HCT116 (cell line): ENCODE data around the gene PUSL1. TPM values are rescaled to one million over a fixed set of nuclear protein-coding genes. Genes with fewer than 3 reads are reported as not detected.

Source experiments
- ATAC-seq: fragments of 200-7000 bp; cut with Tn5 transposase; 2 replicates; pipeline ENCODE4 v1.9.1; 2020; ENCODE audit warnings: mild to moderate bottlenecking, moderate library complexity
- BruUV-seq: library from RNA; stranded (reverse); fragments of 400-500 nt; replicated peaks from 2 replicates; lab custom pipeline; 2021; lab: Mats Ljungman, UMichigan
- CTCF ChIA-PET: fragments of 300-600 bp; sonication (Branson Sonifier 250); formaldehyde crosslinking; loops from one replicate; lab custom pipeline; 2021; ENCODE audit warnings: antibody characterized with exemption; lab: Charles Lee
- POLR2A ChIA-PET: fragments of 300-600, 350-600 bp; sonication (Branson Sonifier 250); formaldehyde crosslinking; loops from one replicate; lab custom pipeline; 2021; ENCODE audit warnings: antibody characterized with exemption; lab: Charles Lee
- RAD21 ChIA-PET, 2 experiments: fragments of 300-600 bp; sonication (Branson Sonifier 250); formaldehyde crosslinking; loops; one replicate each; lab custom pipeline; 2023; ENCODE audit warnings: low total read pairs in 2 of 2; ENCODE audit not compliant: uncharacterized antibody in 2 of 2, unreplicated experiment in 2 of 2, low non-redundant PET in 1 of 2; lab: Charles Lee
- DNase-seq: peaks from one replicate; pipeline ENCODE4 v3.0.0-alpha.2; 2010; ENCODE audit warnings: low read depth, low spot score
- H2AFZ ChIP-seq: fragments of 200-600 bp; shearing (Covaris generic), sonication (generic); 2 replicates; pipeline ENCODE4 v1.6.1; 2017; ENCODE audit warnings: low read depth, mixed run types, mixed read lengths, antibody characterized with exemption, low read length; ENCODE audit not compliant: poor library complexity, severe bottlenecking
- H3K27ac ChIP-seq: 2 replicates; pipeline ENCODE4 v1.5.1; 2012; ENCODE audit warnings: low read depth, low read length
- H3K27me3 ChIP-seq: fragments of 200-600 bp; sonication (generic); 2 replicates; pipeline ENCODE4 v1.6.1; 2016; ENCODE audit warnings: mixed run types, low read length, mixed read lengths; ENCODE audit not compliant: insufficient read depth
- H3K36me3 ChIP-seq, 2 experiments: fragments of 200-500 bp in 1 of 2; fragments of 200-600 bp in 1 of 2; sonication (Bioruptor generic) in 1 of 2; sonication (generic) in 1 of 2; 2 replicates each; pipeline versions ENCODE4 v1.5.1 to v1.6.1; 2014 to 2016; ENCODE audit warnings: low read length in 2 of 2, inconsistent platforms in 1 of 2, mixed read lengths in 1 of 2, mixed run types in 1 of 2; ENCODE audit not compliant: insufficient read depth in 2 of 2, control insufficient read depth in 1 of 2
- H3K4me1 ChIP-seq, 2 experiments: fragments of 200-600 bp in 1 of 2; sonication (generic) in 1 of 2; 2 replicates each; pipeline versions ENCODE4 v1.5.1 to v1.6.1; 2012 to 2017; ENCODE audit warnings: low read length in 2 of 2, inconsistent platforms in 1 of 2, mild to moderate bottlenecking in 1 of 2, mixed read lengths in 1 of 2, mixed run types in 1 of 2, moderate library complexity in 1 of 2; ENCODE audit not compliant: insufficient read depth in 2 of 2, control insufficient read depth in 1 of 2
- H3K4me2 ChIP-seq: fragments of 200-600 bp; sonication (generic); 2 replicates; pipeline ENCODE4 v1.6.1; 2017; ENCODE audit warnings: mixed run types, low read length, mixed read lengths
- H3K4me3 ChIP-seq, 2 experiments: fragments of 200-600 bp in 1 of 2; sonication (generic) in 1 of 2; replicated peaks in 1 of 2; 2 replicates each; pipeline ENCODE4 v1.5.1; 2011 to 2016; ENCODE audit warnings: low read length in 2 of 2, control low read depth in 1 of 2, low read depth in 1 of 2, mild to moderate bottlenecking in 1 of 2, mixed read lengths in 1 of 2, mixed run types in 1 of 2
- H3K79me2 ChIP-seq: fragments of 200-600 bp; sonication (generic); 2 replicates; pipeline ENCODE4 v1.6.1; 2017; ENCODE audit warnings: mild to moderate bottlenecking, mixed run types, low read length, moderate library complexity, mixed read lengths; ENCODE audit not compliant: insufficient read depth
- H3K9ac ChIP-seq: fragments of 200-600 bp; sonication (generic); 2 replicates; pipeline ENCODE4 v1.6.1; 2016; ENCODE audit warnings: low read length, mixed read lengths
- H3K9me2 ChIP-seq: fragments of 200-600 bp; sonication (generic), shearing (Covaris generic); 2 replicates; pipeline ENCODE4 v1.6.1; 2017; ENCODE audit warnings: mixed run types, mild to moderate bottlenecking, moderate library complexity; ENCODE audit not compliant: insufficient read depth
- H3K9me3 ChIP-seq, 2 experiments: fragments of 200-500 bp in 1 of 2; fragments of 200-600 bp in 1 of 2; sonication (Bioruptor generic) in 1 of 2; sonication (generic) in 1 of 2; 2 replicates each; pipeline ENCODE4 v1.6.1; 2014 to 2017; ENCODE audit warnings: low read length in 2 of 2, mixed read lengths in 2 of 2, inconsistent platforms in 1 of 2, low read depth in 1 of 2, mild to moderate bottlenecking in 1 of 2, mixed run types in 1 of 2, moderate library complexity in 1 of 2; ENCODE audit not compliant: control insufficient read depth in 1 of 2, insufficient read depth in 1 of 2
- H4K20me1 ChIP-seq: fragments of 200-600 bp; sonication (generic), shearing (Covaris generic); 2 replicates; pipeline ENCODE4 v1.6.1; 2017; ENCODE audit warnings: mixed run types, mild to moderate bottlenecking, moderate library complexity; ENCODE audit not compliant: insufficient read depth
- CEBPB ChIP-seq: IDR thresholded peaks from 2 replicates; pipeline ENCODE4 v1.6.1; 2012; ENCODE audit warnings: low read depth
- ELF1 ChIP-seq: IDR thresholded peaks from 2 replicates; pipeline ENCODE4 v1.6.1; 2012; ENCODE audit warnings: low read depth, borderline replicate concordance
- EZH2 ChIP-seq: fragments of 200-600 bp; sonication (generic); IDR thresholded peaks from 2 replicates; pipeline ENCODE4 v1.6.1; 2017; ENCODE audit warnings: antibody characterized with exemption, mixed run types
- EZH2phosphoT487 ChIP-seq: fragments of 200-600 bp; IDR thresholded peaks from 2 replicates; pipeline ENCODE4 v1.6.1; 2018; ENCODE audit warnings: antibody characterized with exemption, borderline replicate concordance
- MAX ChIP-seq: IDR thresholded peaks from 2 replicates; pipeline ENCODE4 v1.6.1; 2012
- YY1 ChIP-seq: IDR thresholded peaks from 2 replicates; pipeline ENCODE4 v1.6.1; 2011; ENCODE audit warnings: low read length, low read depth, moderate library complexity, mild to moderate bottlenecking; ENCODE audit not compliant: insufficient replicate concordance; ENCODE audit errors: extremely low read depth
- ZFX ChIP-seq: fragments of 450-650 bp; IDR thresholded peaks from 2 replicates; pipeline ENCODE4 v1.6.1; 2017
- ZNF274 ChIP-seq: fragments of 200-500 bp; sonication (Bioruptor generic); IDR thresholded peaks from 2 replicates; pipeline ENCODE4 v1.6.1; 2014; ENCODE audit warnings: mild to moderate bottlenecking, low read depth, low read length, inconsistent platforms
- intact Hi-C: fragments of 100-400 bp; cut with micrococcal nuclease; formaldehyde crosslinking; loops from 2 replicates; pipeline ENCODE4 v1.10.0; 2022
- total RNA-seq: library from RNA; stranded (reverse); gene quantifications from one replicate; pipeline ENCODE4 v1.2.1, GENCODE V29; 2021; ENCODE audit not compliant: unreplicated experiment

Gene PUSL1
- total RNA-seq, 1 experiment from 2014 or later = 47.2 TPM

- no peak overlapping the region for H3K9ac ChIP-seq
- intact Hi-C loops = no loop called here
- H3K4me3 ChIP-seq = no peak overlapping the region
- H3K27me3 ChIP-seq = no peaks in the 10 kb centered on the region
- TF ChIP-seq MAX = no peak
- H3K9me3 ChIP-seq = no peaks in the 10 kb centered on the region
- RAD21 ChIA-PET = no interaction called here
- peaks cover 27% of the 10 kb centered on the region for H3K79me2 ChIP-seq
- H2AFZ ChIP-seq = no peak overlapping the region
- peaks cover 0 to 5% of the 10 kb centered on the region in 2 experiments; a peak in 1 of 4 replicates for H3K4me1 ChIP-seq
- CTCF ChIA-PET = no interaction called here
- H4K20me1 ChIP-seq = no peaks in the 10 kb centered on the region
- H3K4me2 ChIP-seq = no peak overlapping the region
- POLR2A ChIA-PET = no interaction called here
- H3K9me2 ChIP-seq = no peaks in the 10 kb centered on the region
- DNase-seq = no peak
- peak overlapping the region; percentile 18; the same call in 1 of the 2 replicates for H3K27ac ChIP-seq
- H3K36me3 ChIP-seq = peaks cover 29 to 51% of the 10 kb centered on the region in 2 experiments; a peak in 3 of 4 replicates
- no peak for ATAC-seq
- BruUV-seq = no TSS peak
Observed at GRCh38 chr1:1260843-1261560, 47.4 kb upstream of the PUSL1 start.

GRCh38 chr1:1262071-1262470 is 46.3 kb upstream of the PUSL1 start:
- no peak overlapping the region for H2AFZ ChIP-seq
- no peak overlapping the region for H3K4me3 ChIP-seq
- no TSS peak for BruUV-seq
- H3K79me2 ChIP-seq = peaks cover 32% of the 10 kb centered on the region
- TF ChIP-seq YY1 = no peak
- no peak for TF ChIP-seq EZH2phosphoT487
- TF ChIP-seq CEBPB = no peak
- no peak for TF ChIP-seq ZFX
- TF ChIP-seq ZNF274 = no peak
- no peak for TF ChIP-seq EZH2
- no peak for TF ChIP-seq ELF1
- TF ChIP-seq, all 23 proteins: peak for 0
- intact Hi-C loops = no loop called here
- Histone ChIP-seq H3K27ac (no peak overlapping the region), H3K9me2 (no peaks in the 10 kb centered on the region), H4K20me1 (no peaks in the 10 kb centered on the region), H3K4me2 (no peak overlapping the region), H3K9ac (no peak overlapping the region), H3K4me1 (peaks cover 0 to 5% of the 10 kb centered on the region in 2 experiments; a peak in 1 of 4 replicates), H3K9me3 (no peaks in the 10 kb centered on the region), H3K36me3 (peaks cover 21 to 49% of the 10 kb centered on the region in 2 experiments; a peak in 3 of 4 replicates), H3K27me3 (no peaks in the 10 kb centered on the region)
- DNase-seq (no peak), ATAC-seq (no peak)
- ChIA-PET CTCF (no interaction called here), RAD21 (no interaction called here), POLR2A (no interaction called here)
